Endodermal cell (in vitro differentiated cells): Measurements from ENCODE around the gene HAL. TPM values are rescaled to one million over a fixed set of nuclear protein-coding genes. Genes with fewer than 3 reads are reported as not detected.

Experiments
- DNase-seq: peaks from one replicate; pipeline ENCODE4 v3.0.0-alpha.2; 2017
- H3K27ac ChIP-seq: 2 replicates; pipeline ENCODE4 v1.5.1; 2013; ENCODE audit warnings: mild to moderate bottlenecking, low read depth, low read length, moderate library complexity
- H3K27me3 ChIP-seq: 2 replicates; pipeline ENCODE4 v1.6.1; 2013; ENCODE audit warnings: mild to moderate bottlenecking, low read length, moderate library complexity; ENCODE audit not compliant: insufficient read depth, control insufficient read depth, poor library complexity, severe bottlenecking
- H3K36me3 ChIP-seq: 2 replicates; pipeline ENCODE4 v1.7.0; 2013; ENCODE audit warnings: mild to moderate bottlenecking, low read length, moderate library complexity; ENCODE audit not compliant: control insufficient read depth, insufficient read depth
- H3K4me1 ChIP-seq: one replicate; pipeline ENCODE4 v1.7.0; 2013; ENCODE audit warnings: low read length; ENCODE audit not compliant: control insufficient read depth, insufficient read depth
- H3K4me3 ChIP-seq: 2 replicates; pipeline ENCODE4 v1.5.1; 2013; ENCODE audit warnings: mild to moderate bottlenecking, low read length, moderate library complexity
- H3K9ac ChIP-seq: 2 replicates; pipeline ENCODE4 v1.6.1; 2013; ENCODE audit warnings: mild to moderate bottlenecking, low read length, moderate library complexity; ENCODE audit not compliant: poor library complexity, severe bottlenecking; ENCODE audit errors: extremely low read depth
- H3K9me3 ChIP-seq: 2 replicates; pipeline ENCODE4 v1.6.1; 2013; ENCODE audit warnings: mild to moderate bottlenecking, low read length, moderate library complexity; ENCODE audit not compliant: control insufficient read depth
- H3K27ac Mint-ChIP-seq: 2 replicates; pipeline ENCODE4 v1.8.0; 2020; ENCODE audit warnings: mixed read lengths
- H3K27me3 Mint-ChIP-seq: 2 replicates; pipeline ENCODE4 v1.8.0; 2021; ENCODE audit warnings: mild to moderate bottlenecking, mixed read lengths; ENCODE audit not compliant: insufficient read depth
- H3K36me3 Mint-ChIP-seq: 2 replicates; pipeline ENCODE4 v1.8.0; 2020; ENCODE audit warnings: low read depth, mixed read lengths
- H3K4me1 Mint-ChIP-seq: 2 replicates; pipeline ENCODE4 v1.8.0; 2020; ENCODE audit warnings: mixed read lengths
- H3K4me3 Mint-ChIP-seq: 2 replicates; pipeline ENCODE4 v1.8.0; 2020; ENCODE audit warnings: mild to moderate bottlenecking, moderate library complexity, mixed read lengths
- H3K9me3 Mint-ChIP-seq: 2 replicates; pipeline ENCODE4 v1.8.0; 2020; ENCODE audit warnings: mild to moderate bottlenecking, mixed read lengths
- WGBS, 2 experiments: methylation state at CpG; one replicate each; pipeline versions ENCODE4 v1.1.5 to v1.1.7; 2013; ENCODE audit warnings: missing lambda C conversion rate in 2 of 2, mixed read lengths in 1 of 2; ENCODE audit not compliant: insufficient coverage in 1 of 2, insufficient read length in 1 of 2; 5-methylcytosine and 5-hydroxymethylcytosine counted together
- long read RNA-seq, 4 experiments: library from polyadenylated mRNA in 2 of 4; library from RNA in 1 of 4; library from capped mRNA in 1 of 4; stranded (forward) in 3 of 4; unstranded in 1 of 4; transcript quantifications; one replicate each; pipeline ENCODE4 v2.0.0, GENCODE V29; 2020 to 2021; ENCODE audit warnings: inconsistent platforms in 1 of 4
- polyA plus RNA-seq, 2 experiments: library from polyadenylated mRNA; stranded (reverse); fragments of 50-300 nt; gene quantifications; one replicate each; pipeline ENCODE4 v1.2.3, GENCODE V29; 2013
- total RNA-seq, 2 donors: library from RNA; stranded (reverse); fragmentation: NEBNext Ultra II Directional in 1 of 2; extraction: Animal tissue kit (Norgen Biotek cat#: 25700) in 1 of 2; gene quantifications; 2 replicates in 1 of 2; 3 replicates in 1 of 2; pipeline ENCODE4 v1.2.1, GENCODE V29; 2021
- TF ChIP-seq, protein P1 (sequence below): fragments of 200-600 bp; sonication (generic); conservative IDR thresholded peaks from 2 replicates; pipeline ENCODE4 v1.5.0; 2021; ENCODE audit warnings: antibody characterized with exemption, mild to moderate bottlenecking

The HAL gene, protein sequence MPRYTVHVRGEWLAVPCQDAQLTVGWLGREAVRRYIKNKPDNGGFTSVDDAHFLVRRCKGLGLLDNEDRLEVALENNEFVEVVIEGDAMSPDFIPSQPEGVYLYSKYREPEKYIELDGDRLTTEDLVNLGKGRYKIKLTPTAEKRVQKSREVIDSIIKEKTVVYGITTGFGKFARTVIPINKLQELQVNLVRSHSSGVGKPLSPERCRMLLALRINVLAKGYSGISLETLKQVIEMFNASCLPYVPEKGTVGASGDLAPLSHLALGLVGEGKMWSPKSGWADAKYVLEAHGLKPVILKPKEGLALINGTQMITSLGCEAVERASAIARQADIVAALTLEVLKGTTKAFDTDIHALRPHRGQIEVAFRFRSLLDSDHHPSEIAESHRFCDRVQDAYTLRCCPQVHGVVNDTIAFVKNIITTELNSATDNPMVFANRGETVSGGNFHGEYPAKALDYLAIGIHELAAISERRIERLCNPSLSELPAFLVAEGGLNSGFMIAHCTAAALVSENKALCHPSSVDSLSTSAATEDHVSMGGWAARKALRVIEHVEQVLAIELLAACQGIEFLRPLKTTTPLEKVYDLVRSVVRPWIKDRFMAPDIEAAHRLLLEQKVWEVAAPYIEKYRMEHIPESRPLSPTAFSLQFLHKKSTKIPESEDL
- under 1 TPM; 0.31 to 0.49 TPM for total RNA-seq
- not detected for polyA plus RNA-seq (2013, experiment 1 of 2)
- 0.33 TPM for polyA plus RNA-seq (2013, experiment 2 of 2)
- long read RNA-seq, experiment 1, result 0 reads
- long read RNA-seq, experiment 2, result 0 reads
- long read RNA-seq, experiment 3, partial matches to known transcripts, result 0 of 1 reads
- long read RNA-seq, experiment 3, other reads (novel, unspliced or antisense), result 1 of 1 reads
- long read RNA-seq, experiment 4, result 0 reads

GRCh38 chr12:95996034-95996658, at the start of gene HAL:
HAL (minus strand) TSS chr12:95996344; CDS start chr12:95995910, 434 bp downstream.
- WGBS, 2 experiments, result 86 to 89% methylated on average over 6 to 7 of the region's 7 CpGs
- Mint-ChIP-seq H3K36me3 (peaks cover 8% of the 10 kb centered on the region), H3K4me3 (no peak within 1 kb of the TSS), H3K27ac (no peak within 1 kb of the TSS), H3K9me3 (no peaks in the 10 kb centered on the region), H3K4me1 (no peaks in the 10 kb centered on the region), H3K27me3 (peaks cover 9% of the 10 kb centered on the region)
- H3K9ac ChIP-seq, result no peak within 1 kb of the TSS
- H3K9me3 ChIP-seq, result no peaks in the 10 kb centered on the region
- no peaks in the 10 kb centered on the region for H3K4me1 ChIP-seq
- H3K36me3 ChIP-seq, result peaks cover 4% of the 10 kb centered on the region
- no peaks in the 10 kb centered on the region for H3K27me3 ChIP-seq
- no peak for DNase-seq
- no peak within 1 kb of the TSS for H3K4me3 ChIP-seq
- TF ChIP-seq, protein P1, sequence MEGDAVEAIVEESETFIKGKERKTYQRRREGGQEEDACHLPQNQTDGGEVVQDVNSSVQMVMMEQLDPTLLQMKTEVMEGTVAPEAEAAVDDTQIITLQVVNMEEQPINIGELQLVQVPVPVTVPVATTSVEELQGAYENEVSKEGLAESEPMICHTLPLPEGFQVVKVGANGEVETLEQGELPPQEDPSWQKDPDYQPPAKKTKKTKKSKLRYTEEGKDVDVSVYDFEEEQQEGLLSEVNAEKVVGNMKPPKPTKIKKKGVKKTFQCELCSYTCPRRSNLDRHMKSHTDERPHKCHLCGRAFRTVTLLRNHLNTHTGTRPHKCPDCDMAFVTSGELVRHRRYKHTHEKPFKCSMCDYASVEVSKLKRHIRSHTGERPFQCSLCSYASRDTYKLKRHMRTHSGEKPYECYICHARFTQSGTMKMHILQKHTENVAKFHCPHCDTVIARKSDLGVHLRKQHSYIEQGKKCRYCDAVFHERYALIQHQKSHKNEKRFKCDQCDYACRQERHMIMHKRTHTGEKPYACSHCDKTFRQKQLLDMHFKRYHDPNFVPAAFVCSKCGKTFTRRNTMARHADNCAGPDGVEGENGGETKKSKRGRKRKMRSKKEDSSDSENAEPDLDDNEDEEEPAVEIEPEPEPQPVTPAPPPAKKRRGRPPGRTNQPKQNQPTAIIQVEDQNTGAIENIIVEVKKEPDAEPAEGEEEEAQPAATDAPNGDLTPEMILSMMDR, result no peak
- H3K27ac ChIP-seq, result no peak within 1 kb of the TSS

DNA sequence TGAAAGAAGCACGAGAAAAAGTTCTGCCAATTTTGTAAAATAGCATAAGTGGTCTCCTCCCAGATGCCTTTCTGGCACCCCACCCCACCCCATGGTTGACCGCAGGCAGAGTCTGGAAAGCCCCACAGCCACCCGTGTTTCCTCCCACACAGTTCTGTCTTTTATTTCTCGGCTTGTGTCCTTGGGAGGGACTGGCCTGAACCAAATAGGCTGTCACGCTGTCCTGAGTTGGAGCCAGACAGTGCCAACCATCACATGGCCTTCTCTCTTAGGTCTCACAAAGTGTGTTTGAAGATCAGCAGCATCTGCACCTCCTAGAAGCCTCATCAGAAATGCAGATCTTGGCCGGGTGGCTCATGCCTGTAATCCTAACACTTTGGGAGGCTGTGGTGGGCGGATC, 49.4 kb upstream of the HAL start:
- peaks cover 33% of the 10 kb centered on the region for H3K4me1 Mint-ChIP-seq
- no peak for DNase-seq
- H3K4me3 Mint-ChIP-seq, result no peak overlapping the region
- TF ChIP-seq, protein P1, result no peak
- no peak overlapping the region for H3K9ac ChIP-seq
- H3K27ac Mint-ChIP-seq, result no peak overlapping the region
- peaks cover 10% of the 10 kb centered on the region for H3K4me1 ChIP-seq
- peaks cover 2% of the 10 kb centered on the region for H3K27me3 Mint-ChIP-seq
- no peaks in the 10 kb centered on the region for H3K36me3 Mint-ChIP-seq
- no peaks in the 10 kb centered on the region for H3K36me3 ChIP-seq
- H3K27me3 ChIP-seq, result no peaks in the 10 kb centered on the region
- peaks cover 7% of the 10 kb centered on the region for H3K9me3 ChIP-seq
- peaks cover 6% of the 10 kb centered on the region for H3K9me3 Mint-ChIP-seq
- no peak overlapping the region for H3K27ac ChIP-seq
- 86 to 94% methylated on average over 5 to 7 of the region's 7 CpGs for WGBS, 2 experiments
- no peak overlapping the region for H3K4me3 ChIP-seq

DNA sequence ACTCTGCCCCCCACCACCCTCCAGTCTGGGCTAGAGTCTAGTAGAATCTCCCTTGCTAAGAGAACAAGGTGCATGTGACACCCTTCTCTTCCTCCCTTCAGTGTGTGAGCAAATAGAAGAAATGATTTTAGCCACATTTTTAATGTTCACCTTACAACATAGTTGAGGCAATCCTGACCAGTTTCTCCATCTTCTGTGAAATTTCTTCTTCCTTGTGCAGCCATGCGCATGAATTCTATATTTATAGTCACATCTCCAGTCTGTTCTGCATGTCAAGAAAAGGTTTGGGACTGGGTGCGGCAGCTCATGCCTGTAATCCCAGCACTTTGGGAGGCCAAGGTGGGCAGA, 48.8 kb upstream of the HAL start:
- Mint-ChIP-seq H3K9me3 (peaks cover under 1% of the 10 kb centered on the region), H3K36me3 (no peaks in the 10 kb centered on the region), H3K27ac (no peak overlapping the region), H3K4me3 (no peak overlapping the region), H3K27me3 (peaks cover 2% of the 10 kb centered on the region), H3K4me1 (peaks cover 40% of the 10 kb centered on the region)
- WGBS, 2 experiments, result 92 to 98% methylated on average over 2 of the region's 2 CpGs
- H3K36me3 ChIP-seq, result no peaks in the 10 kb centered on the region
- no peak overlapping the region for H3K9ac ChIP-seq
- peaks cover 10% of the 10 kb centered on the region for H3K4me1 ChIP-seq
- no peak overlapping the region for H3K27ac ChIP-seq
- no peak for DNase-seq
- no peak overlapping the region for H3K4me3 ChIP-seq
- H3K9me3 ChIP-seq, result peaks cover under 1% of the 10 kb centered on the region
- TF ChIP-seq, protein P1, result no peak
- no peaks in the 10 kb centered on the region for H3K27me3 ChIP-seq
